RKO (cell line): ENCODE data around the gene DVL2.
A peak's percentile ranks its signal among the peaks of the same experiment; 100 is the strongest.
"Not testable (repeated sequence)": the region's sequence is repeated elsewhere in the genome, so short reads cannot be mapped to it uniquely, and the experiment has no call there.

Experiments used
- DNase-seq: peaks from one replicate; pipeline ENCODE4 v3.0.0-alpha.2; 2016; ENCODE audit warnings: low spot score

Gene DVL2

DNA sequence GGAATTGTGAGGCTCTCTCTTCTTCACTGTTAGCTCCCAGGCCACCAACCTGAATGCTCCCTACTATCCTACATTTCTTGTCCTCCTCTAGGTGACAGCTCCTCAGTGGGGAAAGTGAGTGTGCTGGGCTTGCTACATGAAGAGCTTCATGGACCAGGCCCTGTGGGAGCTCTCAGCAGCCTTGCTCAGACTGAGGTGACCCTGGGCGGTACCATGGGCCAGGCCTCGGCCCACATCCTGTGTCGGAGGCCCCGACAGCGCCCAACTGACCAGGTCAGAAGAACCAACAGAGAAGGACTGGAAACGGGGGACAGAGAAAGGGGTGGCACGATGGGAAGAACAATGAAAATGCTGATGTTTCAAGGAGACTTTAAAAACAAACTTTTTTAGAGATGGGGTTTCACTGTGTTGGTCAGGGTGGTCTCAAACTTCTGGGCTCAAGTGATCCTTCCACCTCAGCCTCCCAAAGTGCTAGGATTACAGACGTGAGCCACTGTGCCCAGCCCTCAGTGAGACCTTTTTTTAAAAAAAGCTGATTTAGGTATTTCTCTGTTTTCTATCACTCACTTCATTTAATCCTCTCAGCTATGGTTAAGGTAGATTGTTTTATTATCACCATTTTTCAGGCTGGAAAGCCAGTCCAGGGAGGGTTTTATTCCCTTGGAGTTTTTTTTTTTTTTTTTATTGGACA, 22.6 kb upstream of the DVL2 start:
- DNase-seq, result no peak

DNA sequence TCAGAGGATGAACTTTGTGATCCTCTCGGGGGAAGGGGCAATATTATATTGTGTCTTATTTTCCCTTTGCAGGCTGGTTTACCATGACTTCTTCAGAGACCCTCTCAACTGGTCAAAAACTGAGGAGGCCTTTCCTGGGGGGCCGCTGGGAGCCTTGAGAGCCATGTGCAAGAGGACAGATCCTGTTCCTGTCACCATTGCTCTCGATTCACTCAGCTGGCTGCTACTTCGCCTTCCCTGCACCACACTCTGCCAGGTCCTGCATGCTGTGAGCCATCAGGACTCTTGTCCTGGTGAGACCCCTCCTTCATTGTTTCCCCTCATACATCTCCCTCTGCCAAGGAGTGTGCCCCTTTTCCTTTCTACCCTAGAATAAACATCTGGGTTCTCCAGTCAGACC, 20.2 kb upstream of the DVL2 start:
- no peak for DNase-seq

DNA sequence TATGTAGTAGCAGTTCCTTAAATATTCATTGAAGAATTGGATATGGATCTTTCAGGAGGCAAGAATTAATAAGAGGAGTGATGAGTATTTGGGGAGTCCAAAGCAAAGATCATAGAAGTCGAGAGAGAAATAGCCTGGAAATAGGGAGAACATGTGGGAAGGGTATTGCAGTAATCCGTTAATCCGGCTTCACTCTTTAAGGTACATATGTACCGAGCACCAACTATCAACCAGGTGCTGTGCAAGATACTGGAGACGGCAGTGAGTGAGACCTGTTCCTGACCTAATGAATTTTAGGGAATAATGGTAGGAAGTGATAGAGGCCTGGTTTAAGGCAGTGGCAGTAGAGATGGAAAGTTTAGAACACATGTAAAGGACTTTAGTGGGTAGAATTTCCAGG, 18.8 kb upstream of the DVL2 start:
- no peak for DNase-seq

DNA sequence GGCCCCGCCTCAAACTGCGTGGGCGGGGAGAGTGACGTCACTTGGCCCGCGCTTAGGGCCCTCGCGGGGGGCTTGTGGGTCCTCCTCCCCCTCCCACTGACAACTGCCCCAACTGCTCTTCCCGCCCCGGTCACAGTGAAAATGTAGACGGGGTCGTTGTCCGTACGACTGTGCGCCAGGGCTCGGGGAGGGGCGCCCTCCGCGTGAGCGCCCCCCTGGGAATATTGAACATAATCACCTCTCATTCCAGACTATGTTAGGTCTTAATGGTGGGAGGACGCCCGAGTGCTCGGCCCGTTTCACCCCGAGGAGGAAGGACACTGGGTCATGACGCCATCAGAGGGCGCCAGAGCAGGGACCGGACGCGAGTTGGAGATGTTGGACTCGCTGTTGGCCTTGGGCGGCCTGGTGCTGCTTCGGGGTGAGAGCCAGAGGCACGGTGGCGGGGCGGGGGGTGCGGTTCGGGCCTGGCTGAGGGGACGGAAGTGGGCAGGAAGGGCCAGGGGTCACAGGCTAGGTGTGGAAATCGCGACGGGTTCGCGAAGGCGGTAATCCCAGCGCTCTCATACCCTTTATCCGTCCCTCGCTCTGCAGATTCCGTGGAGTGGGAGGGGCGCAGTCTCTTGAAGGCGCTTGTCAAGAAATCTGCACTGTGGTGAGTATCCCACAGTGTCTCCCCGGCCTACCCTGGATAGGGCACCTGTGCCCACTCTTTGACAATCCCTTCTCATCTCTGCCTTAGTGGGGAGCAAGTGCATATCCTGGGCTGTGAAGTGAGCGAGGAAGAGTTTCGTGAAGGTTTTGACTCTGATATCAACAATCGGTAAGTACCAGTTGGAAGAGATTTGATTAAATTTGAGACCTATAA, 18.1 kb upstream of the DVL2 start, which contains the start of gene ELP5:
Gene ELP5 (plus strand): TSS at position 40 of the 868 bp plus-strand sequence. CDS start 336 bp downstream, at position 376.
- peak; percentile 94 for DNase-seq

DNA sequence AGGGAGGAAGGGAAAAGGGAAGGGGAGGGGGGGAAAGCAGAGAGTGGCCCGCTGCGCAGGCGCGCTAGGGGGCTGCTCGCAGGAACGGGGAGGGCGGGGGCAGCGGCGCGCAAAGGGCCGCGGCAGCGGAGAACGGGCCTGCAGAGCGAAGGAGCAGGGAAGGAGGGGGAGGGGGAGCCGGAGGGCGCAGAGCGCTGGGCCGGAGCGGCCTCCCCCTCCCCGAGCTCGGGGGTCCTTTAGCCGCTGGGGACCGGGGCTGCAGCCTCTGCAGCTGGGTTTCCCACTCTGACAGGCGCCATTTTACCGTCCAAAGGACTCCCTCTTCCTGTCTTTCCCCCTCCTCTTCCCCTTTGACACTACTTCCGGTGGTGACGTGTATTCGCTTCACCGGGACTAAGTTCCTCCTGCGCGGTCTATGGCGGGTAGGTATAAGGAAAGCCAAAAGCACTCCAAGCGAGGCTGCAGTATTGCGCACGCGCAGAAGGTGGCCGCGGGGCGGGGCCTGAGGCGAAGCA, 17.4 kb upstream of the DVL2 start, which contains the start of gene CTDNEP1:
Gene CTDNEP1 (minus strand): TSS at position 74 of the 515 bp plus-strand sequence. CDS start 438 bp downstream, outside the sequence.
- peak; percentile 100 for DNase-seq

DNA sequence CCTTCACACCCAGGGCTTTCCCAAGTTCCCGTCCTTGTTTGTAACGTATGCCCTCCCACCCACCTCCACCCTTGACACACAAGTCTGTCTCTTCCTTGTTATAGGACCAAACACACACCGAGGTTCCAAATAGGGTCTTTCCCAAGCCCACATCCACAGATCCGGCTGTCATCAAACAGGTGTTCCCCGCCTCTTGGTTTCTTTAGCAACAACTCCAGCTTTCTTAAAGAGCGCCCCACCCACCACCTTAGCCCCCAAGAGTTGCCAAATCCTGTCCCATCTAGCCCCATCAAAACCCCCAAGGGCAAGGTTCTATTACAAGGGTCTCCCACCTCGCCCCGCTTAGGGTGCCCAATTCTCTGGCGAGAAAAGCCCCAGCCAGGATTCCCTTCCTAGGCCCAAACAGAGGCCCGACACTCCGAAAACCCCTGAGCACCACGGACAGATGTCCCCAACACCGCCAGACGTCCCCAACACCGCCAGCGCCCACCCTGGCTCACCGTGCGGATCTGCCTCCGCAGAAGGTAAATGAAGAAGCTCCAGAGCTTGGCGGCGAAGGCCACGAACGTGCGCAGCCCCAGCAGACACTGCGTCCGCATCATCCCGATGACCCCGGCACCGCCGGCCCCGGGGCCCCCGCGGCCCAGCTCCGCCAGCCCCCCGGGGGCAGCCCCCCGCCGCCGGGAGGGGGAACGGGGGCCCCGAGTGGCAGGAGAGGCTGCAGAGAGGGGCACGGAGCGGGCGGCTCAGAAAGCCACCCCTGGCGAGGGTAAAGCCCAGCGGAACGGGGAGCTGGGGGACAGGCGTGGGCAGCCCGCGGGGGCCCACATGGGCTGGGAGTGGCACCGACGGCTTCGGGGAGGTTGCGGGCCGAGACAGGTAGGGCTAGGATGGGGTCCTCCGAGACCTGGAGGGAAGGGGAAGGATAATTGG, 16.6 kb upstream of the DVL2 start:
- DNase-seq, result no peak

DNA sequence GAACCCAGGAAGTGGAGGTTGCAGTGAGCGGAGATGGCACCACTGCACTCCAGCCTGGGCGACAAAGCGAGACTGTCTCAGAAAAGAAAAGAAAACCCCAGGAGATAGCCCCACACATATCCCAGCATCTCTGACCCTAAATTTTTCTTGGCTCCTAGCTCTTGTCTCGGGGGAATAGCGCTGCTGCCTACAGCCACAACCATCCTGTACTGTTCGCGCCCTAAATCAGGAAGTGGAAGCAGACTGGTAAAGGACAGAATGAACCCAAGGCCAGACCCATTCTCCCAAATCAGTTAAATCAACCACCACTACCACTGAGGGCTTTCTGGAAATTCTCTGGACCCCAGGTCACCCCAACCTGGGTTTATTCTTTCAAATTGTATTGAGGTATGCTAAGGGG, 15.5 kb upstream of the DVL2 start:
- DNase-seq, result no peak

DNA sequence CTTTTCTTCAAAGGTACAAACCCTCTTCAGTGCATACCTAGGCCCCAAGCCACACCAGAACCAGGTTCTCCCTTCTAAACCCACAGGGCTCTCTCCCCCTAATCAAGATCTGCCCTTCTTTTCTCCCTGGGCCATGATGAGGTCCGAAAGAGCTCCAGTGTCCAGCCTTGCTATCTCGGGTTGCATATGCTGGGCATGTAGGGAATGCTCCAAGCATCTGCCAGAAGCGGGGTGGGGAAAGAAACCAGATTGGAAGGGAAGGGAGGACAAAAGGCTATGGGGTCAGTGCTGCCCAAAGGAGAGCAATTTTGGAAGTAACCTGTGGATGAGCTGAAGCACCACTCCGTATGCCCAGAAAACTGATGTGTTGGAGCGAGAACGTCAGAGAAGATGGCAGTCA, 14.9 kb upstream of the DVL2 start:
- no peak for DNase-seq

DNA sequence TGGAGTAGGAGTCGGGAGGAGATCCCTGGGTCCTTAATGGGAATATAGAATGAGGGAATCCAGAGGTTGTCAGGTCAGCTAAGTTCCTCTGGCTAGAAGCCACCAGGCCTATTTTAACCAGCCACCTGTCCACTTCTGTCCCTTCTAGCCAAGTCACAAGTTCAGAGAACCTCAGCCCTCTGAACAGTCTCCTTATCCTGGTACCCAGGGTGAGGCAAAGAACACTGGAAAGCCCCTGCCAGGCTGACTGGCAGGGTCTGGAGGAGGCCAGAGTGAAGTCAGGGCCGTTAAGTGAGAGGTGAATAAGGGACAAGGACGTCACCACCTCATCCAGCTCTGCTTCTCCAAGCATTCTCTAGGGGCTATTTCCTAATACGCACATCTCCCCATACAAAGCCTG, 14.5 kb upstream of the DVL2 start:
- DNase-seq, result no peak

DNA sequence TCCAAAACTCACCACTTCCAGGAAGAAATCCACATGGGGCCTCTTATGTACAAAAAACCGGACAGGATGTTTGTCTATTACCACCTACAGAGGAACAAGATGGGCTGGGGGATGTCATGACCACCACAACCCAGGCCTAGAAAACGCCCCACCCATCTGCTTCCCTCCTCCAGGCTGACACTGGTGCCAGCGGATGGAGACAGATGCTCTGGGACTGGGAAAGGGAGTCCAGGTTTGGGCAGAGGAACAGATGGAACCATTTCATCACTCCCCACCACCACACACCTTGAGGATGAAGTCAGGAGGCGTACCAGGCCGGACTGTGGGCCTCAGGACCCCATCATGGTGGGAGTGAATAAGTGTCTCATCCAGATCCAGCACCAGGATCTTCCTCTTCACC, 12.5 kb upstream of the DVL2 start:
- no peak for DNase-seq

DNA sequence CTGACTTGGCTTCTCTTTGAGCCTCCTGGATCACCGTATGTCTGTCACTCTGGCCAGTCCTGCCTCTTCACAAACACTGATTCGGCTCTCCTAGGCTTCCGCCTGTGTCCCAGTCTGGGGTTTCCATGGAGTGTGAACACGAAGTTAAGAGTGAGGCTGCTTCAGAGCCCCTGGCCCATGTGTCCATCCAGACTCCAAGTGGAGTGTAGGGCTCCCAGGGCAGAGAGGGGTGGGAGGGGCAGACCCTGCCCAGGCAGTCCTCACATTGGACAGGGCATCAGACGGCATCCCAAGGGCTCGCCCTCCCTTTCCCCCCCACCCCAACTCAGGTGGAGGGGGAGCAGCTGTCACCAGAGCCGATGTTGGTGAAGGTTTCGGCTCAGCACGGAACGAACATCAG, 9.5 kb upstream of the DVL2 start:
- DNase-seq, result not testable (repeated sequence)

DNA sequence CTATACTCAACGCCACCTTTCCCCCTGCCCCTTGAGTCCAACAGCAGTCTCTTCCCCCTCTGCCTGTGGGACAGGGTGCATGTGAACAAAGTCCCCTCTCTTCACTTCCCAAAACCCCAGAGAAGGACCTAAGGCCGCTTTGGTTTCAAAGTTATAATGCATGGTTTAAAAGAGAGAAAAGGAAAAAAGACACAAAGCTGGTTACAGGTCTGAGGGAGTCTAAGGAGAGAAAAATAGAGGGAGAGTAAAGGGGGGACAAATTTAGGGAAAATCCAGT, 9.1 kb upstream of the DVL2 start:
- no peak for DNase-seq

DNA sequence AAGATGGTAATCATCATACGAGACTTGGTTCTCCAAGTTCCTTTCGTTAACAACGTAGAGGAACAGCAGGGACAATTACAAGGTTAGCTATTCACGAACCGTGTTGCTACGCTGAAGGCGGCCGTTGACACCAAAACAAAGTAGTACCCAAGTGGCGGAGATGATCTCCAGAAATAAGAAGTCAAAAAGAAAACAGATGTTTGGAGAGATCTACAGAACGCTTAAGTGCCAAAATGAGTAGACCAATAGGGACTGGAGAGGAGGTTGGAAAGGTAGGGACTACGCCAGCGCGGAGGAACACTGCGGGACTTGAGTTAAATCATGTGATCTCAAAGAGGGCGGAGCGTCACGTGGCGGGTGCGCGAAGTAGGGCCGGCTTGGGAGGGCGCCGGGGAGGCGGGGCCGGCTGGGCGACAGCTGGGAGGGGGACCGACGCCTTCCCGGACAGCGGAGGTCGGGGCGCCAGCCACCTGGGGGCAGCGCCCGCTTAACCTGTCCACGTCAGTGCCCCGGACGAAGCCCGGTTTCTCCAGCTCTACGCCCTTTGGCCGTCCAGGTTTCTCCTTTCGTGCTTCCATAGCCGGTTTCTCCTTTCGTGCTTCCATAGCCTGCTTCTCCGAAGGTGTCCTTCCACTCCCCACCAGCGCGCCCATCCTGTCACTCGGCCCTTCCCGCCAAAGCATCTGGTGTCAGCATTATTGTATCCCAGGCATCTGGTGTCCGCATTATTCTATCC, 8.6 kb upstream of the DVL2 start:
- DNase-seq, result peak; percentile 94

DNA sequence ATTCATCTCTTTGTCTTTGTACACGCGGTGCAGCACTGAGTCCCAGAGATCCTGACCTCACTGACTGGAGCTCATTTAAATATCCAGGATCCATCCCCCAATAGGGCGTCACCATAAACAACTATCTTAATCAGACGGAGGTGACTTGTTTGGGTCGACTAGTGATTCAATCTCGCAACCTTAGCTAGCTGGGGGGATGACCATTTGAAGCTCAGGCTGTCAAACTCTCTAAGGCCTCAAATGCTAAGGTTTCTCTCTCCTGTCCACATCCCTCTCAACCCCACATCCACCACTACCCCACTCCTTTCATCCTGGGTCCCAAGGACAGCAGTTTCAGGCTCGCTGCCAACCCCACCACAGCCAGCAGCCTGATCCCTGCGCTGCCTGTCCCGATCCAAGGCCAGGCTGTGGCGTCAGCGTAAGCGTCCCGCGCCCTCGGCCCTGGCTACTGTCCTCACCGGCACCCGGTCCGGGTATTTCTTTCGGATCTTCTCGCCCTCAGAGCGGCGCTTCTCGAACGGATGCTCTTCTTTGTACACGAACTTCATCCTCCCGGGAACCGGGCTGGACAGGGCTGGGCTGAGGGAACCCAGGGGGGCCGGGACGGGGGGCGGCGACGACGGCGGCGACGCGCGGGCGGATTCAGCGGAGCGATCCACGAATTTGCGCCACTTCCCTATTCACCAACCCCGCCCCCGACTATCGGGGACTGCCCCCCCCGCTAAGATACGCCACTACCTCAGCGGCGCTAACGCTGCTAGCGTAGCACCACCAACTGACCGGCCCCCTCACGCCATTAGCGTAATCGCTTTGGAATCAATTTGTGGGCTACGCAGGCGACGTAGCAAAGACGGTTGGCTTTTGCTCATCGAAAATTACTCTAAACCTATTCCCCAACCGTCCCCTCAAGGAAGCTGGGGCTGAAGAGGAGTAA, 7.7 kb upstream of the DVL2 start, which contains the start of gene GABARAP:
Gene GABARAP (minus strand): TSS at position 667 of the 934 bp plus-strand sequence. CDS start 119 bp downstream, at position 548.
- DNase-seq, result peak; percentile 98

DNA sequence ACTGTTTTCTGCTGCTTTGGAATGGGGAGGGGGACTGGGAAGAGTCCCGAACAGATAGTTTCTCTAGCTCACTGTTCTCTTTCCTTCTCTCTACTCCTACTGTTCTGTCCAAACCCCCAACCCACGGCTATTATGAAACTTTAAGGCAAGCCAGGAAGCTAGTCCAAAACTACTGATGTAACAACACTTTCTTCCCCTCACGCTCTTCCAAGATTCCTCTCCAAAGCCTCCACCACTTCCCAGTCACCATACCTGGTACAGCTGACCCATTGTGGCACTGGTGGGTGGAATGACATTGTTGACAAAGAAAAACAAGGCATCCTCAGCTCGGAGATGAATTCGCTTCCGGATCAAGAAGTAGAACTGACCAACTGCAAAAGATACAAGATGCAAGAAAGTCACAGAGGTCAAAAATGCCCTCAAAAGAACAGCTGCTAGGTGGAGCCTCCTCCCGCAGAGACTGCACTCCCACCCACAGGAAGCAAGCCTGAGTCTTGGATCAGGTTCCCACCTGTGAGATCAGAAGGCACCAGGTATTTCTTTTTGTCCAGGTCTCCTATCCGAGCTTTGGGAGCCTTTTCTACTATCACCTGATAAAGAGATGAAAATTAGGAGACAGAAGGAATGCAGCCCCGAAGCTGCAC, 6.9 kb upstream of the DVL2 start:
- peak; percentile 58 for DNase-seq

DNA sequence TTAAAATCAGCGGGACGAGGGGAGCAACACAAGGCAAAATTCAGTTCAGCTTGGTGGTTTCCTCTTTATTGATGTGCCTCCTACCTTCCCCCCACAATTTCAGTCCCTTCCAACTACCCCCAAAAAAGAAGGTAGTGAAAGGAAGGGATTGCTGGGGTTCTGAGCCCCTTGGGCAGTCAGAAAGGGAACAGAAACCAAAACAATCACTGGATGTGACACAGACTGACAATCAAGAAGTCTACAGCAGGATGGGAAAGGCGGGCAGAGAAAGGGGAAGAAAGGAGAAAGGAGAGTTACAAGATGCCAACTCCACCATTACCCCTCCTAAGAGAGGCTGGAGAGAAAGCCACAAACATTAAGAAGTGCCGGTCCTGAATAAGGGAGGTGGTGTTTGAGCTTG, 6.1 kb upstream of the DVL2 start:
- DNase-seq, result no peak

DNA sequence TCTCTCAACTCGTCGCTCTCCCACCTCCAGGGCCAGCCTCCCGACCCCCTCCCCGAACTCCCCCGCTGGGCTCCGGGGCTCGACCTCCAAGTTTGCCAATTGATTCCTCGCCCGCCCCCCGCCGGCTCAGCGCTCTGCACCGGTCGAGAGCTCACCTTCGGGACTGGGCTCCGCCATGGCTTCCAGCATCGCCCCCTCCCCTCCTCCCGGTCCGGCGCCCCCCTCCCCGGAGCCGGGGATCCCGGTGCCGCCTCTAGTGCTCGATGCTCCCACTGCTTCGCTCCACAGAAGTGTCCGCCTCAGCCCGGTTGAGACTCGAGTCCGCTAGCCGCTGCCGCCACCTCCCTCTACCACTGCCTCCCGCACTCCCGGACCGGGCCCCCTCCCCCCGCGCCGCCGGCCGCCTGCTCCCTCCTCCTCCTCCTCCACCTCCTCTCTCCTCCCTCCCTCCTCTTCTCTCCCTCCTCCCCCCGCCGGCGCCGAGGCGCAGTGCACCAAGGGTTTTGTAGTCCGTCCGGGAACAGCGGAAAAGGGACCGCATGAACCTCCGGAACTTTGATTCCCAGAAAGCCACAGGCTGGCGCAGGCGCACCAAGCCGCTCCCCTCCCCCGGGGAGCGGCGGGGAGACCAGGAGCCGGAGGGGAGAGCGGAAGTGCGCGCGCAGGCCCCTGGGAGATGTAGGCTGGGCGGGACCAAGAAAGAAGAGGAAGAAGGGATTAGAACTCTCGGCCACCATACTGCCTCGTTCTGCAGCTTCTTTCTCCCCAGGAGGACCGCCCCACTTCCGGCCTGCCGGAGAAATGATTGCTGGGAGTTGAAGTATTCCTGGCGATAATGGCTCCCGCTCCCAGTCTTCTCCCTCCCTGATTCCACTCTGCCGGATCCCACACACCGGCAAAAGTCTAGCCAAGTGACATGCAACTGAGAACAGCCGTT, 5.0 kb upstream of the DVL2 start, which contains the start of gene PHF23:
Gene PHF23 (minus strand): TSS at position 367 of the 937 bp plus-strand sequence. CDS start 178 bp downstream, at position 189.
- peak; percentile 99 for DNase-seq

DNA sequence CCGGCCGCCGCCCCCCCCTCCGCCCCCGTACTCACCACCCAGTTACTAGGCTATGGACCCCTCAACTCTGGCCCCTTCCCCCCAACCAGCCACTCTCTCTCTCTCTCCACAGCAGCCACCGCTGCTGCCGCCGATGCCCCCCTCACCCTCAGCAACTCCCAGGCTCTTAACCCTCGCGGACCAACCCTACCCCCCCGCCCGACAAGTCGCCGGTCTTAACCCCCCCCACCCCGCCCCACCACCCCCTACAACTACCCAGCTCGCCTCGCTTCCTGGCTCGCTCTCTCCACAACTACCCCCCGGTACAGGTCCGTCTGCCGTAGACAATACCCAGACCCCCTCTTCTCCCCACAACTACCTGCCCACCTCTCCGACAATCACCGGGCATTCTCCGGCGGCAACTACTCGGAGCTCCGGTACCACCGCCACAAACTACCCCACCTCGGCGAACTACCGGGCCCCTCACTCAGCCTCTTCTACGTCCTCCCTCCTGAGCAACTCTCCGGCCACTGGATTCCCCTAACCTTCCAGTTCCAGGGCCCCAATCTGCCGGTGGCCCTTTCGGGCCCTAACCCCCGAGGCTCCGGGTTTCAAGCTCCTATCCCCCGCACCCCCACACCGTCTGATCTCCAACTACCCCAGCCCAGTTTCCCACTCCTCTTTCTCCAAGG, 4.2 kb upstream of the DVL2 start:
- DNase-seq, result no peak
